K562 (cell line): ENCODE results near the gene ANXA10. TPM values are rescaled to one million over a fixed set of nuclear protein-coding genes. Genes with fewer than 3 reads are reported as not detected.

Experiments
- ATAC-seq: fragments of 200-7000 bp; cut with Tn5 transposase; 3 replicates; pipeline ENCODE4 v1.9.1; 2020; ENCODE audit warnings: moderate library complexity
- BruUV-seq: library from RNA; stranded (reverse); fragments of 400-500 nt; replicated peaks from 2 replicates; lab custom pipeline; 2021; lab: Mats Ljungman, UMichigan
- CTCF ChIA-PET: fragments of 300-600 bp; formaldehyde crosslinking; extraction: SDS; loops from one replicate; lab custom pipeline; 2021; ENCODE audit warnings: low intra/inter-chr PET ratio; lab: Yijun Ruan, JAX
- POLR2A ChIA-PET: fragments of 300-600, 350-650 bp; sonication (Branson Sonifier 250); formaldehyde crosslinking; extraction: SDS; loops from one replicate; lab custom pipeline; 2021; ENCODE audit warnings: antibody characterized with exemption, inconsistent platforms; lab: Yijun Ruan, JAX
- DNase-seq, 4 experiments: peaks; one replicate each; pipeline versions ENCODE4 v3.0.0 to v3.0.0-alpha.2; 2011 to 2018; ENCODE audit warnings: low spot score in 3 of 4, mixed read lengths in 3 of 4; ENCODE audit errors: extremely low read depth in 1 of 4
- FAIRE-seq: peaks from 2 replicates; lab custom pipeline; 2011; peaks lifted over from hg19 to GRCh38; lab: Jason Lieb, UNC
- H2AFZ ChIP-seq: 2 replicates; pipeline ENCODE4 v1.6.0; 2011; ENCODE audit warnings: low read depth, low read length, control low read depth, inconsistent platforms
- H3K27ac ChIP-seq: fragments of 200-600 bp; 3 replicates; pipeline ENCODE4 v1.8.0; 2011; ENCODE audit warnings: low read depth, mild to moderate bottlenecking, control low read depth, inconsistent platforms, low read length, moderate library complexity, mixed read lengths; ENCODE audit errors: extremely low read depth
- H3K27me3 ChIP-seq, 2 experiments: fragments of 300-600 bp in 1 of 2; 2 replicates in 1 of 2; 3 replicates in 1 of 2; pipeline versions ENCODE4 v1.6.0 to v1.8.0; 2011; ENCODE audit warnings: inconsistent platforms in 2 of 2, low read length in 2 of 2, mild to moderate bottlenecking in 1 of 2, mixed read lengths in 1 of 2, moderate library complexity in 1 of 2; ENCODE audit not compliant: control insufficient read depth in 2 of 2, insufficient read depth in 2 of 2
- H3K36me3 ChIP-seq: fragments of 300-600 bp; 3 replicates; pipeline ENCODE4 v1.8.0; 2011; ENCODE audit warnings: mild to moderate bottlenecking, low read length, inconsistent platforms; ENCODE audit not compliant: control insufficient read depth, insufficient read depth
- H3K4me1 ChIP-seq, 2 experiments: fragments of 200-600 bp in 1 of 2; replicated peaks in 1 of 2; 2 replicates in 1 of 2; 3 replicates in 1 of 2; pipeline versions ENCODE4 v1.5.1 to v1.8.0; 2011; ENCODE audit warnings: inconsistent platforms in 2 of 2, low read length in 2 of 2, mild to moderate bottlenecking in 1 of 2, mixed read lengths in 1 of 2, moderate library complexity in 1 of 2; ENCODE audit not compliant: control insufficient read depth in 2 of 2, insufficient read depth in 2 of 2
- H3K4me2 ChIP-seq: 2 replicates; pipeline ENCODE4 v1.6.1; 2011; ENCODE audit warnings: low read length, control low read depth, inconsistent platforms, mixed read lengths; ENCODE audit not compliant: insufficient read depth
- H3K4me3 ChIP-seq: fragments of 200-600 bp; sonication (generic), shearing (Covaris generic); 2 replicates; pipeline ENCODE4 v1.5.1; 2016; ENCODE audit warnings: control low read depth, inconsistent platforms
- H3K79me2 ChIP-seq: fragments of 200-600 bp; 3 replicates; pipeline ENCODE4 v1.8.0; 2011; ENCODE audit warnings: low read length, inconsistent platforms; ENCODE audit not compliant: control insufficient read depth, insufficient read depth
- H3K9ac ChIP-seq, 2 experiments: 2 replicates each; pipeline versions ENCODE4 v1.6.0 to v1.6.1; 2011; ENCODE audit warnings: low read depth in 2 of 2, low read length in 2 of 2, control low read depth in 1 of 2, inconsistent platforms in 1 of 2, mild to moderate bottlenecking in 1 of 2, mixed read lengths in 1 of 2; ENCODE audit not compliant: insufficient read depth in 1 of 2
- H3K9me1 ChIP-seq: one replicate; pipeline ENCODE4 v1.6.0; 2011; ENCODE audit warnings: inconsistent platforms, mild to moderate bottlenecking, low read length, moderate library complexity; ENCODE audit not compliant: control insufficient read depth, insufficient read depth
- H3K9me3 ChIP-seq: replicated peaks from 2 replicates; pipeline ENCODE4 v1.5.1; 2011; ENCODE audit warnings: low read depth, low read length, inconsistent platforms; ENCODE audit not compliant: control insufficient read depth, insufficient read depth
- H4K20me1 ChIP-seq: replicated peaks from 2 replicates; pipeline ENCODE4 v1.6.1; 2011; ENCODE audit warnings: low read length, inconsistent platforms, mixed read lengths; ENCODE audit not compliant: control insufficient read depth, insufficient read depth
- ARID1B ChIP-seq: fragments of 450-650 bp; IDR thresholded peaks from 2 replicates; pipeline ENCODE4 v1.6.1; 2016; ENCODE audit warnings: antibody characterized with exemption, mild to moderate bottlenecking, inconsistent platforms
- NCOA1 ChIP-seq: fragments of 450-650 bp; IDR thresholded peaks from 2 replicates; pipeline ENCODE4 v1.6.1; 2016; ENCODE audit warnings: low read depth
- NONO ChIP-seq, 2 experiments: fragments of 200-400 bp in 1 of 2; fragments of 450-650 bp in 1 of 2; formaldehyde crosslinking in 1 of 2; IDR thresholded peaks; 2 replicates each; pipeline ENCODE4 v1.6.1; 2017; ENCODE audit warnings: low read depth in 2 of 2, mild to moderate bottlenecking in 2 of 2, moderate library complexity in 2 of 2, low read length in 1 of 2
- NRF1 ChIP-seq, 2 experiments: fragments of 450-650 bp; IDR thresholded peaks in 1 of 2; conservative IDR thresholded peaks in 1 of 2; 2 replicates each; pipeline ENCODE4 v1.6.1; 2014; ENCODE audit warnings: mild to moderate bottlenecking in 2 of 2
- RBM15 ChIP-seq: fragments of 200-400 bp; formaldehyde crosslinking; IDR thresholded peaks from 2 replicates; pipeline ENCODE4 v1.6.1; 2018; ENCODE audit warnings: mild to moderate bottlenecking, low read length, moderate library complexity; ENCODE audit not compliant: insufficient read depth
- SRSF7 ChIP-seq: fragments of 200-400 bp; formaldehyde crosslinking; optimal IDR thresholded peaks from 2 replicates; pipeline ENCODE3; 2017; ENCODE audit warnings: mild to moderate bottlenecking, low read depth, low read length
- STAT5B ChIP-seq: fragments of 250-450 bp; sonication (Bioruptor Pico); IDR thresholded peaks from 2 replicates; pipeline ENCODE4 v1.8.0; 2021; ENCODE audit warnings: mild to moderate bottlenecking, inconsistent platforms
- ZFP36 ChIP-seq: fragments of 150-350 bp; IDR thresholded peaks from 2 replicates; pipeline ENCODE4 v1.6.1; 2018; ENCODE audit warnings: low read length, low read depth; ENCODE audit not compliant: partially characterized antibody
- ZNF23 ChIP-seq: fragments of 250-450 bp; sonication (Bioruptor Pico); IDR thresholded peaks from 2 replicates; pipeline ENCODE4 v1.4.0; 2020; ENCODE audit warnings: mild to moderate bottlenecking
- ZNF764 ChIP-seq: fragments of 250-450 bp; sonication (Bioruptor Pico); IDR thresholded peaks from 2 replicates; pipeline ENCODE4 v1.4.0; 2020; ENCODE audit warnings: low read depth, mild to moderate bottlenecking, moderate library complexity
- WGBS: fragments of 100-300 bp; shearing (Covaris generic); methylation state at CpG from one replicate; pipeline ENCODE4 v1.1.6; 2016; ENCODE audit warnings: low coverage, mixed read lengths; ENCODE audit not compliant: insufficient coverage; ENCODE audit errors: missing lambda C conversion rate; 5-methylcytosine and 5-hydroxymethylcytosine counted together
- in situ Hi-C: fragments of 300-500 bp; cut with MboI; formaldehyde crosslinking; loops from 4 replicates; pipeline ENCODE4 v1.15.0; 2018; ENCODE audit warnings: inconsistent platforms, mixed read lengths
- intact Hi-C: fragments of 100-400 bp; cut with micrococcal nuclease; formaldehyde crosslinking; loops from 2 replicates; pipeline ENCODE4 v1.14.2; 2022
- polyA plus RNA-seq, 8 experiments: library from polyadenylated mRNA; depleted of rRNA in 4 of 8; stranded (reverse) in 5 of 8; unstranded in 3 of 8; fragments of >200 nt; fragmentation: Nextera tagmentation in 2 of 8; fragmentation: Illumina TruSeq in 1 of 8; extraction: Ambion mirVana in 2 of 8; extraction: Trizol in 1 of 8; gene quantifications; 2 replicates each; pipeline versions ENCODE4 v1.2.1 to v1.2.3, GENCODE V29; 2011 to 2014; ENCODE audit warnings: inconsistent platforms in 1 of 8, missing spikeins in 1 of 8
- total RNA-seq, 7 experiments: library from RNA; depleted of rRNA in 6 of 7; stranded (reverse); fragments of >200 nt in 6 of 7; fragmentation: Illumina TruSeq in 2 of 7; extraction: Trizol in 2 of 7; gene quantifications; 2 replicates each; pipeline versions ENCODE4 v1.2.1 to v1.2.3, GENCODE V29; 2011 to 2021; ENCODE audit warnings: low replicate concordance in 1 of 7
- TF ChIP-seq, protein P1 (sequence below): fragments of 250-450 bp; sonication (Bioruptor Pico); IDR thresholded peaks from 2 replicates; pipeline ENCODE4 v1.4.0; 2020; ENCODE audit warnings: mild to moderate bottlenecking, moderate library complexity
- TF ChIP-seq, protein P2 (sequence below): fragments of 250-450 bp; sonication (Bioruptor Pico); IDR thresholded peaks from 2 replicates; pipeline ENCODE4 v1.8.0; 2021; ENCODE audit warnings: borderline replicate concordance, mild to moderate bottlenecking, moderate library complexity; ENCODE audit not compliant: poor library complexity, severe bottlenecking
- TF ChIP-seq, protein P3 (sequence below): conservative IDR thresholded peaks from 2 replicates; pipeline ENCODE4 v1.6.1; 2011; ENCODE audit warnings: low read depth, mild to moderate bottlenecking, low read length; ENCODE audit not compliant: control insufficient read depth
- TF ChIP-seq, protein P4 (sequence below), 3 experiments: fragments of 200-800 bp in 1 of 3; sonication (Bioruptor generic) in 1 of 3; sonication (generic) in 1 of 3; formaldehyde crosslinking in 1 of 3; IDR thresholded peaks; 2 replicates each; pipeline versions ENCODE4 v1.6.1 to v1.8.0; 2016 to 2022; ENCODE audit warnings: mild to moderate bottlenecking in 2 of 3, missing compliant biosample characterization in 2 of 3, missing genetic modification characterization in 2 of 3, missing genetic modification reagents in 1 of 3

The ANXA10 gene
- total and polyA plus RNA-seq, 9 of the 15 experiments (the other 6 are each of a cell fraction or from before 2014, with no cell fraction given), result not detected

DNA sequence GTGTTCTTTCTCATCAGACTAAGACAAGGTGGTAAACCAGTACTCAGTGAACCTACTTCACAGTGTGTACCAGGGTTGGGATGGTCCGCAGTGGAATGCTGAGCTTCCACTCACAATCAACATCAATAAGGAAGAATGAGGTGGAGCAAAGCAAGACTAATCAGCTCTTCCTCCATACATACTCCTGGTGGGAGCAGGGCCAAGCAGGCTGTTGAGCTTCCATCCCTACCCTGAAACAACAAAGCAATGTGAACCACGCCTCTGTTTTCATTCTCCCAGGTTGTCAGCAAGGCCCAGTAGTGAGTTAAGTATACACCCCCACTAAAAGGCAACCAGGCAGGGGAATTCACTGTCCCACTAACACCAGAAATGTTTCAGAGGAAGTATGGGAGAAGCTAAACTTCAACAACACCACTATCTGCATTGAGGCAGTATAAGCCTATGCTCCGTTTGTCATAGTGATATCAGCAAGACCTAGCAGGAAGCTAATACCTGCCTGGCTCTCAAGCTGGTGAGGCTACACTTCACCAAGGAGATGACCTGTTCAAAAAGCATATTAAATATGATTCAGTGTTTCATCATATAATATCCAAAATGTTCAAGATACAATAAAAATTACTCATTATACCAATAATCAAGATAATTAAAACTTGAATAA, 116.7 kb downstream of the ANXA10 start (continued):
- TF ChIP-seq, protein P1, sequence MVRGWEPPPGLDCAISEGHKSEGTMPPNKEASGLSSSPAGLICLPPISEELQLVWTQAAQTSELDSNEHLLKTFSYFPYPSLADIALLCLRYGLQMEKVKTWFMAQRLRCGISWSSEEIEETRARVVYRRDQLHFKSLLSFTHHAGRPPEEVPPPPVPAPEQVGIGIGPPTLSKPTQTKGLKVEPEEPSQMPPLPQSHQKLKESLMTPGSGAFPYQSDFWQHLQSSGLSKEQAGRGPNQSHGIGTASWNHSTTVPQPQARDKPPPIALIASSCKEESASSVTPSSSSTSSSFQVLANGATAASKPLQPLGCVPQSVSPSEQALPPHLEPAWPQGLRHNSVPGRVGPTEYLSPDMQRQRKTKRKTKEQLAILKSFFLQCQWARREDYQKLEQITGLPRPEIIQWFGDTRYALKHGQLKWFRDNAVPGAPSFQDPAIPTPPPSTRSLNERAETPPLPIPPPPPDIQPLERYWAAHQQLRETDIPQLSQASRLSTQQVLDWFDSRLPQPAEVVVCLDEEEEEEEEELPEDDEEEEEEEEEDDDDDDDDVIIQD, result no peak
- TF ChIP-seq NONO (IDR thresholded peaks at IDR 0.05; ENCODE audit: low read depth in 2 of 2, low read length in 1 of 2), result no peak
- no peak for TF ChIP-seq RBM15

DNA sequence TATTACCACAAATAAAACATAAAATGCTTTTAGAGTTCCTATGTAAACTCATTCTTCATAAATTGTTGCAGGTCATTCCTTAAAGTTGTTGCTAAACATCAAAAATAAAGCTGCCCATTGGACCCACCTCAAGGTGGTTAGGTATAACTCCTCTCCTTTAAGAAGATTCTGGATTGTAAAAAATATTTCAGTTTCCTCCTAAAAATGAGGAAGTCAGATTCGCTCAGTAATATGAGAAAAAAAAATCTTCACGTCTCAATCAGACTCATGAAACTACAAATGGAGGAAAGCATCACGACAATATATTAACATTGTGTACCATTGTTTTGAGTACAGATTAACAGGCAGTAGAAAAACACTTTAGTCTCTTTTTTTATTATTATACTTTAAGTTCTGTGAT, 120.3 kb downstream of the ANXA10 start:
- WGBS, result 4% methylated on average over 3 of the region's 3 CpGs
- Histone ChIP-seq H3K79me2 (no peaks in the 10 kb centered on the region), H3K4me1 (no peaks in the 10 kb centered on the region), H3K9ac (no peak overlapping the region), H3K4me2 (no peak overlapping the region), H2AFZ (no peak overlapping the region), H3K9me3 (no peaks in the 10 kb centered on the region), H3K36me3 (no peaks in the 10 kb centered on the region), H3K9me1 (no peaks in the 10 kb centered on the region), H3K4me3 (no peak overlapping the region), H3K27ac (no peak overlapping the region), H4K20me1 (no peaks in the 10 kb centered on the region), H3K27me3 (no peaks in the 10 kb centered on the region)
- in situ Hi-C loops, result no loop called here
- BruUV-seq, result no TSS peak
- no peak for FAIRE-seq
- intact Hi-C loops, result no loop called here
- no peak for ATAC-seq
- no peak for DNase-seq
- POLR2A ChIA-PET, result no interaction called here
- CTCF ChIA-PET, result no interaction called here
- TF ChIP-seq ZNF764 (CRISPR knock-in tag) (no peak), ZFP36 (no peak), NCOA1 (no peak), ARID1B (no peak), STAT5B (CRISPR knock-in tag) (no peak), ZNF23 (CRISPR knock-in tag) (no peak), SRSF7 (no peak), NRF1 (conservative IDR thresholded peaks at IDR 0.05 in 1 of 2, IDR thresholded peaks at IDR 0.05 in 1 of 2) (no peak)
- TF ChIP-seq, protein P2, sequence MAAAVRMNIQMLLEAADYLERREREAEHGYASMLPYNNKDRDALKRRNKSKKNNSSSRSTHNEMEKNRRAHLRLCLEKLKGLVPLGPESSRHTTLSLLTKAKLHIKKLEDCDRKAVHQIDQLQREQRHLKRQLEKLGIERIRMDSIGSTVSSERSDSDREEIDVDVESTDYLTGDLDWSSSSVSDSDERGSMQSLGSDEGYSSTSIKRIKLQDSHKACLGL (CRISPR knock-in tag), result no peak
- TF ChIP-seq, protein P3, sequence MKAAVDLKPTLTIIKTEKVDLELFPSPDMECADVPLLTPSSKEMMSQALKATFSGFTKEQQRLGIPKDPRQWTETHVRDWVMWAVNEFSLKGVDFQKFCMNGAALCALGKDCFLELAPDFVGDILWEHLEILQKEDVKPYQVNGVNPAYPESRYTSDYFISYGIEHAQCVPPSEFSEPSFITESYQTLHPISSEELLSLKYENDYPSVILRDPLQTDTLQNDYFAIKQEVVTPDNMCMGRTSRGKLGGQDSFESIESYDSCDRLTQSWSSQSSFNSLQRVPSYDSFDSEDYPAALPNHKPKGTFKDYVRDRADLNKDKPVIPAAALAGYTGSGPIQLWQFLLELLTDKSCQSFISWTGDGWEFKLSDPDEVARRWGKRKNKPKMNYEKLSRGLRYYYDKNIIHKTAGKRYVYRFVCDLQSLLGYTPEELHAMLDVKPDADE, result no peak
- TF ChIP-seq, protein P4, sequence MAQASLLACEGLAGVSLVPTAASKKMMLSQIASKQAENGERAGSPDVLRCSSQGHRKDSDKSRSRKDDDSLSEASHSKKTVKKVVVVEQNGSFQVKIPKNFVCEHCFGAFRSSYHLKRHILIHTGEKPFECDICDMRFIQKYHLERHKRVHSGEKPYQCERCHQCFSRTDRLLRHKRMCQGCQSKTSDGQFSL (CRISPR knock-in tag; IDR thresholded peaks at IDR 0.05), result no peak
- TF ChIP-seq, protein P4 (tag; IDR thresholded peaks at IDR 0.05), result no peak
